HFFc6 (cell line): Measurements from ENCODE around the gene PPM1E. TPM values are rescaled to one million over a fixed set of nuclear protein-coding genes. Genes with fewer than 3 reads are reported as not detected.

Source experiments
- DNase-seq: peaks from one replicate; pipeline ENCODE4 v3.0.0-alpha.2; 2018
- H3K27ac Mint-ChIP-seq: 2 replicates; pipeline ENCODE4 v1.8.0; 2020; ENCODE audit warnings: mild to moderate bottlenecking, mixed read lengths
- H3K27me3 Mint-ChIP-seq: 2 replicates; pipeline ENCODE4 v1.8.0; 2021; ENCODE audit warnings: mild to moderate bottlenecking, moderate library complexity, mixed read lengths; ENCODE audit not compliant: insufficient read depth
- H3K36me3 Mint-ChIP-seq: 2 replicates; pipeline ENCODE4 v1.8.0; 2021; ENCODE audit warnings: low read depth, mixed read lengths
- H3K4me1 Mint-ChIP-seq: 2 replicates; pipeline ENCODE4 v1.8.0; 2020; ENCODE audit warnings: low read depth, mixed read lengths
- H3K4me3 Mint-ChIP-seq: 2 replicates; pipeline ENCODE4 v1.8.0; 2020; ENCODE audit warnings: mild to moderate bottlenecking, moderate library complexity, mixed read lengths
- H3K9me3 Mint-ChIP-seq: 2 replicates; pipeline ENCODE4 v1.8.0; 2020; ENCODE audit warnings: mild to moderate bottlenecking, mixed read lengths
- CTCF ChIP-seq: fragments of 200-600 bp; sonication (generic); IDR thresholded peaks from 2 replicates; pipeline ENCODE4 v1.5.0; 2021; ENCODE audit warnings: antibody characterized with exemption, mild to moderate bottlenecking
- total RNA-seq, 6 experiments: library from RNA; stranded (reverse); fragmentation: NEBNext Ultra II Directional; extraction: Animal tissue kit (Norgen Biotek cat#: 25700); gene quantifications; 2 replicates in 1 of 6; 3 replicates in 5 of 6; pipeline ENCODE4 v1.2.3, GENCODE V29; 2021

Gene PPM1E
- total RNA-seq, 6 experiments from 2014 or later, result not detected

DNA sequence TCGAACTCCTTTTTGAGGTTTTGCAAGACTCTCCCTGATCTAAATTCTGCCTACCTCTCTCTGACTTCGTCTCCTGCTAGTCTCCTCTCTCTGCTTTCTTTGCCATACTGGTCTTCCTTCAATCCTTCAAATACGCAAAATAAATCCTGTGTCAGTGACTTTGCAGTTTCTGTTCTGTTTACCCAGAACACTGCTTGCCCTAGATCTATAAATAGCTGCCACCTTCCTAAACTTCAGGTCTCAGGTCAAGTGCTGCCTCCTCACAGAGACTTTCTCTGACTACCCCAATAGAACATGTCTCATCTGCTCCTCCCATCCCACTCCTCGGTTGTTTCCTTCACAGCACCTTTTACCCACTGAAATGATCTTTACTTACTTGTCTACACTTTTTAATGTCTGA lies 272.1 kb downstream of the PPM1E start:
- no peak for TF ChIP-seq CTCF
- Mint-ChIP-seq H3K27me3 (no peaks in the 10 kb centered on the region), H3K36me3 (peaks cover 7% of the 10 kb centered on the region; the same call in 1 of the 2 replicates), H3K27ac (no peak overlapping the region; the same call in 1 of the 2 replicates), H3K9me3 (no peaks in the 10 kb centered on the region), H3K4me1 (no peaks in the 10 kb centered on the region), H3K4me3 (no peak overlapping the region)
- no peak for DNase-seq

DNA sequence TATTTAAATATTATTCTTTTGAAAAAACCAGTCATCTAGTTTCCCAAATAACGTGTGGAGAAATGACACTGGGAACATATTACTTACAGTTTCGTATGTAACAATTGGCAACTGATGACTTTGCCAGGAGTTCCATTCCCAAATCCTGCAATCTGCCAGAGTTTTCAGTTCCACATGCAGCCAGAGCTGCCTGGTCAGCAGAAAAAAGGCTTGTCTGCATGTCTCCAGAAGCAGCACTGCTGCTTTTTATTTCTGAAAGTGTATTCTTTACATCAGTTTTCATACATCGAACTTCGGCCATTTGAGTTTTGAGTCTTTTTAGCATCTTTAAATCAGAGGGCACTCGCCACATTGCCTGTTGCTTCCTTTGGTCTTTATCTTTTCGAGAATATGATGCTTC lies 272.7 kb downstream of the PPM1E start:
- Mint-ChIP-seq H3K27ac (no peak overlapping the region), H3K9me3 (no peaks in the 10 kb centered on the region), H3K36me3 (peaks cover 7% of the 10 kb centered on the region; the same call in 1 of the 2 replicates), H3K4me3 (no peak overlapping the region), H3K27me3 (no peaks in the 10 kb centered on the region), H3K4me1 (no peaks in the 10 kb centered on the region)
- no peak for TF ChIP-seq CTCF
- DNase-seq, result no peak

GRCh38 chr17:59030811-59031210 lies 275.2 kb downstream of the PPM1E start:
- H3K4me1 Mint-ChIP-seq, result no peaks in the 10 kb centered on the region
- no peak for TF ChIP-seq CTCF
- no peaks in the 10 kb centered on the region for H3K9me3 Mint-ChIP-seq
- H3K36me3 Mint-ChIP-seq, result peaks cover 8% of the 10 kb centered on the region
- H3K4me3 Mint-ChIP-seq, result no peak overlapping the region
- no peak overlapping the region for H3K27ac Mint-ChIP-seq
- no peak for DNase-seq
- no peaks in the 10 kb centered on the region for H3K27me3 Mint-ChIP-seq

Other genes with a start within 250 kb of the PPM1E start
- 10 to 100 TPM; 25.3 to 32.2 (median 28.2) TPM for gene MTMR4, start 241.2 kb upstream of the PPM1E start, total RNA-seq
- under 1 TPM in 1 of 6 experiments, not detected in 5; 0.20 TPM for gene TEX14, start 63.8 kb upstream of the PPM1E start, total RNA-seq
- 10 to 100 TPM; 20.8 to 27.4 (median 24.8) TPM for gene RAD51C, start 63.3 kb upstream of the PPM1E start, total RNA-seq